Activated T-cell treated with anti-CD3 and anti-CD28 coated beads for 24 hours (primary cell): Measurements from ENCODE around the gene FILIP1L.
"Not testable (repeated sequence)": the region's sequence is repeated elsewhere in the genome, so short reads cannot be mapped to it uniquely, and the experiment has no call there.

ENCODE experiments used
- DNase-seq: peaks from one replicate; pipeline ENCODE4 v3.0.0-alpha.2; 2020; ENCODE audit warnings: low read depth

The FILIP1L gene

GRCh38 chr3:100073714-100074307 lies 40.5 kb downstream of the FILIP1L start:
- no peak for DNase-seq

GRCh38 chr3:100073049-100073713 lies 41.1 kb downstream of the FILIP1L start:
- DNase-seq, result no peak

GRCh38 chr3:100072326-100073048 lies 41.8 kb downstream of the FILIP1L start:
- DNase-seq, result no peak

GRCh38 chr3:100069472-100069871 lies 44.8 kb downstream of the FILIP1L start:
- no peak for DNase-seq

GRCh38 chr3:100068826-100069225 lies 45.5 kb downstream of the FILIP1L start:
- DNase-seq, result peak; percentile 67

GRCh38 chr3:100067589-100067988 lies 46.7 kb downstream of the FILIP1L start:
- DNase-seq, result no peak

GRCh38 chr3:100063929-100064461 lies 50.3 kb downstream of the FILIP1L start:
- DNase-seq, result no peak

- DNase-seq, result no peak
These were observed 51.6 kb downstream of the FILIP1L start for GRCh38 chr3:100062665-100063064.

- no peak for DNase-seq
These were observed 53.4 kb downstream of the FILIP1L start for GRCh38 chr3:100060685-100061484.

- no peak for DNase-seq
These were observed 54.8 kb downstream of the FILIP1L start for GRCh38 chr3:100059472-100059871.

- DNase-seq, result no peak
These were observed 56.4 kb downstream of the FILIP1L start for GRCh38 chr3:100057716-100058575.

GRCh38 chr3:100053951-100054620 lies 60.2 kb downstream of the FILIP1L start:
- no peak for DNase-seq

- not testable (repeated sequence) for DNase-seq
These were observed 62.8 kb downstream of the FILIP1L start for GRCh38 chr3:100051513-100051912.

GRCh38 chr3:100048248-100048647 lies 66.1 kb downstream of the FILIP1L start:
- no peak for DNase-seq

GRCh38 chr3:100047455-100048141 lies 66.7 kb downstream of the FILIP1L start:
- DNase-seq, result no peak

- no peak for DNase-seq
These were observed 67.3 kb downstream of the FILIP1L start for GRCh38 chr3:100046986-100047385.

- DNase-seq, result no peak
These were observed 68.6 kb downstream of the FILIP1L start for GRCh38 chr3:100045696-100046095.

- DNase-seq, result no peak
These were observed 69.9 kb downstream of the FILIP1L start for GRCh38 chr3:100044369-100044768.

- DNase-seq, result no peak
These were observed 71.0 kb downstream of the FILIP1L start for GRCh38 chr3:100043271-100043670.
